Activated B cell treated with CpG ODN at 0.5 μM for 24 hours (primary cell): ENCODE data around the gene LYPD4. TPM values are rescaled to one million over a fixed set of nuclear protein-coding genes. Genes with fewer than 3 reads are reported as not detected.
A peak's percentile ranks its signal among the peaks of the same experiment; 100 is the strongest.

ENCODE experiments used
- ATAC-seq: fragments of 200-7000 bp; cut with Tn5 transposase; one replicate; pipeline ENCODE4 v1.10.0; 2021; ENCODE audit warnings: low read depth, mild to moderate bottlenecking, moderate library complexity
- CTCF ChIA-PET: fragments of 350-600 bp; sonication (Branson Sonifier 250); formaldehyde crosslinking; loops from one replicate; lab custom pipeline; 2021; ENCODE audit warnings: antibody characterized with exemption; lab: Charles Lee
- POLR2A ChIA-PET: fragments of 350-600 bp; sonication (Branson Sonifier 250); formaldehyde crosslinking; loops from one replicate; lab custom pipeline; 2021; ENCODE audit warnings: antibody characterized with exemption; lab: Charles Lee
- DNase-seq: peaks from one replicate; pipeline ENCODE4 v3.0.0; 2022
- H3K27ac Mint-ChIP-seq: one replicate; pipeline ENCODE4 v1.8.0; 2020; ENCODE audit warnings: mixed read lengths
- H3K27me3 Mint-ChIP-seq: one replicate; pipeline ENCODE4 v1.8.0; 2021; ENCODE audit warnings: mixed read lengths
- H3K36me3 Mint-ChIP-seq: one replicate; pipeline ENCODE4 v1.8.0; 2021; ENCODE audit warnings: low read depth, mixed read lengths
- H3K4me1 Mint-ChIP-seq: one replicate; pipeline ENCODE4 v1.8.0; 2021; ENCODE audit warnings: mixed read lengths
- H3K4me3 Mint-ChIP-seq: one replicate; pipeline ENCODE4 v1.8.0; 2020; ENCODE audit warnings: mild to moderate bottlenecking, mixed read lengths
- H3K9me3 Mint-ChIP-seq: one replicate; pipeline ENCODE4 v1.8.0; 2020; ENCODE audit warnings: mixed read lengths
- intact Hi-C: fragments of 100-400 bp; cut with micrococcal nuclease; formaldehyde crosslinking; loops from one replicate; pipeline ENCODE4 v1.15.1; 2024
- total RNA-seq: library from RNA; stranded (reverse); gene quantifications from 2 replicates; pipeline ENCODE4 v1.2.3, GENCODE V29; 2022
- TF ChIP-seq, protein P1 (sequence below): fragments of 200-600 bp; IDR thresholded peaks from one replicate; pipeline ENCODE4 v1.8.0; 2022; ENCODE audit warnings: antibody characterized with exemption, mild to moderate bottlenecking

The LYPD4 gene
- total RNA-seq, 1 donor from 2014 or later: not detected

DNA sequence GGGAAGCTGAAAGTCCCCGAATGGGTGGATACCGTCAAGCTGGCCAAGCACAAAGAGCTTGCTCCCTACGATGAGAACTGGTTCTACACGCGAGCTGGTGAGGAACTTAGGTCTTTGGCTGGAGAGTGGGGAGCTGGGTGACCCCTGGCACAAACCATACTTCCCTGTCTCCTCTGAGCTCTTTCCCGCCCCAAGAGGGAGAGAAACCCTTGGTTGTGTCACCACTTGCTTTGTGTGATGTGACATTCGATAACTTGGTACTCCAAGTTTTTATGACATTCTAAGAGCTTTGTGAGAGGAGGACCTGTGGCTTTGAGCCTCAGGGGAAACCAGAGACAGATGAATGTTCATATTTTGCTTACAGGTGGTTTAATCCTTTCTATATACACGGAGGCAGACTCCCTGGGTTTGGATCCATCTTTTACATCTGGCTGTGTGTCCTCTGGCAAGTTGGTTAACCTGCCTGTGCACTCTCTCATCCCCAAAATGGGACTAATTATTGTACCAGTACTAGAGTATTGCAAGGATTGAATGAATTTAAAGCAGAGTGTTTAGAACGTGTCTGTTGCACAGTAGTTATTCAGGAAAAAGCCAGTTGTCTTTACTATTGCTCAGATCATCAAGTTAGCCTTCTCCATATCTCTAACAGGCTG is 16.8 kb upstream of the LYPD4 start:
- H3K4me3 Mint-ChIP-seq: peak overlapping the region; percentile 94
- peaks cover 52% of the 10 kb centered on the region for H3K4me1 Mint-ChIP-seq
- intact Hi-C loops: no loop called here
- no peaks in the 10 kb centered on the region for H3K9me3 Mint-ChIP-seq
- TF ChIP-seq, protein P1, sequence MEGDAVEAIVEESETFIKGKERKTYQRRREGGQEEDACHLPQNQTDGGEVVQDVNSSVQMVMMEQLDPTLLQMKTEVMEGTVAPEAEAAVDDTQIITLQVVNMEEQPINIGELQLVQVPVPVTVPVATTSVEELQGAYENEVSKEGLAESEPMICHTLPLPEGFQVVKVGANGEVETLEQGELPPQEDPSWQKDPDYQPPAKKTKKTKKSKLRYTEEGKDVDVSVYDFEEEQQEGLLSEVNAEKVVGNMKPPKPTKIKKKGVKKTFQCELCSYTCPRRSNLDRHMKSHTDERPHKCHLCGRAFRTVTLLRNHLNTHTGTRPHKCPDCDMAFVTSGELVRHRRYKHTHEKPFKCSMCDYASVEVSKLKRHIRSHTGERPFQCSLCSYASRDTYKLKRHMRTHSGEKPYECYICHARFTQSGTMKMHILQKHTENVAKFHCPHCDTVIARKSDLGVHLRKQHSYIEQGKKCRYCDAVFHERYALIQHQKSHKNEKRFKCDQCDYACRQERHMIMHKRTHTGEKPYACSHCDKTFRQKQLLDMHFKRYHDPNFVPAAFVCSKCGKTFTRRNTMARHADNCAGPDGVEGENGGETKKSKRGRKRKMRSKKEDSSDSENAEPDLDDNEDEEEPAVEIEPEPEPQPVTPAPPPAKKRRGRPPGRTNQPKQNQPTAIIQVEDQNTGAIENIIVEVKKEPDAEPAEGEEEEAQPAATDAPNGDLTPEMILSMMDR: no peak
- no peaks in the 10 kb centered on the region for H3K27me3 Mint-ChIP-seq
- H3K36me3 Mint-ChIP-seq: peaks cover 56% of the 10 kb centered on the region
- ChIA-PET CTCF (interaction anchor here (1.3 to 3.8 kb wide), 3 partner anchors 11 to 26 kb away, joined by 3 to 34 read pairs (median 5); no protein-coding TSS in a partner anchor), POLR2A (interaction anchor here (0.5 to 4.1 kb wide), 10 partner anchors 12 to 1719 kb away, joined by 4 to 258 read pairs (median 19); partner anchors contain the start of genes ARHGEF1, CD79A, ERFL and RABAC1)
- ATAC-seq (no peak), DNase-seq (no peak)
- peak overlapping the region; percentile 86 for H3K27ac Mint-ChIP-seq

DNA sequence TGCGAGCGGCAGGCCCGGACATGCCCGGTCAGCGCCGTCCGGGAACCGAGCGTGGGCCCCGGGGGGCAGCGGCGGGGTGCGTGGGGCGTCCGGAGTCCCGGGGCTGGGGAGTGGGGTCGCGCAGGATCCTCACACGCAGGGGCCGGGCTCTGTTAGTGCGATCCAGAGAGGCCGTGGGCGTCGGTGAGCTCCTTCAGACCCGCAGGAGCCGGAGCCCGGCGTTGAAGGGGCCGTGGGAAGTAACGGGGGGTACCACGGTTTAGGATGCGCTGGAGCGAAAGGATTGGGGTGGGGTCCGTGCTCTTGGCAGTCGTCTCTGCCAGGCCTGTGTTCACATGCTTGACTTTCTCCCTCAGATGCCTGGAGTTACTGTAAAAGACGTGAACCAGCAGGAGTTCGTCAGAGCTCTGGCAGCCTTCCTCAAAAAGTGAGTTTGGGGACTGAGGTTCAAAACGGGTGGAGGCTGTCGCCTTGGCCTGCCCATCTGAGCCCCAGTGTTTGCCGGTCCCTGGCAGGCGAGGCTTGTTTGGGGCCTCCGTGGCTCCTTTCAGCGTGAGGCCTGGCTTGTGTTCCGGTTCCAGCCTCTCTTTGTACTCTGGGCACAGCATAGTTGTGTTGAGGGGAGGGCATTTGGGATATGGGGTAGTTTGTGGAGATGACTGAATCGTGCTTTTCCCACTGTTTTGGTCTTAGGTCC is 16.1 kb upstream of the LYPD4 start:
- DNase-seq: peak; percentile 27
- Mint-ChIP-seq H3K9me3 (no peaks in the 10 kb centered on the region), H3K27me3 (no peaks in the 10 kb centered on the region), H3K36me3 (peaks cover 51% of the 10 kb centered on the region), H3K4me1 (peaks cover 48% of the 10 kb centered on the region), H3K4me3 (peak overlapping the region; percentile 94), H3K27ac (peak overlapping the region; percentile 86)
- POLR2A ChIA-PET: interaction anchor here (0.5 to 4.1 kb wide), 23 partner anchors 13 to 1719 kb away, joined by 3 to 258 read pairs (median 7); partner anchors contain the start of genes AKT2, ARHGEF1, B9D2 and CD79A
- intact Hi-C loops: loop anchor here (1.0 kb wide), 3 partner anchors 11 to 24 kb away; partner anchors contain the start of gene CD79A
- TF ChIP-seq, protein P1: no peak
- CTCF ChIA-PET: interaction anchor here (1.0 to 3.8 kb wide), 13 partner anchors 8 to 99 kb away, joined by 3 to 34 read pairs (median 6); partner anchors contain the start of genes CD79A, ERFL and RABAC1
- no peak for ATAC-seq

DNA sequence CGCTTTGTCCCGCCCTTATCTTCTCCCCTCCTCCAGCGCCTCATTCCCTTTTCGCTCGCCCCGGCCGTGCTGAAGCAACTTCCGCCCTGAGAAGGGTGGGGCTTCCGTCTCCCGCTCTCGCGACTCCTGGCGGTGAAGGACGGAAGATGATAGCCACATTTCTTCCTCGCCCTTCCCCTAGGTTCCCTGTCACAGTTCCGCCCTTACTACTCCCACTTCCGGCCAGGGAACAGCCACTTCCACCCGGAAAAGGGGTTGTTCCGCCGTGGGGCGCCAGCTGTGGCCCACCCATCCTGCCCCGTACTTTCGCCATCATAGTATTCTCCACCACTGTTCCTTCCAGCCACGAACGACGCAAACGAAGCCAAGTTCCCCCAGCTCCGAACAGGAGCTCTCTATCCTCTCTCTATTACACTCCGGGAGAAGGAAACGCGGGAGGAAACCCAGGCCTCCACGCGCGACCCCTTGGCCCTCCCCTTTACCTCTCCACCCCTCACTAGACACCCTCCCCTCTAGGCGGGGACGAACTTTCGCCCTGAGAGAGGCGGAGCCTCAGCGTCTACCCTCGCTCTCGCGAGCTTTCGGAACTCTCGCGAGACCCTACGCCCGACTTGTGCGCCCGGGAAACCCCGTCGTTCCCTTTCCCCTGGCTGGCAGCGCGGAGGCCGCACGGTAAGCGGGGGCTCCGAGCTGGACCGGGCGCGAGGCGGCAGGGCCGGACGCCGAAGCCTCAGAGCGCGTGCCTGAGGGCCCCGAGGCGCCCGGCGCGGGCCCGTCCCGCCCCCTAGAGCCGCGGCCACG is 15.3 kb upstream of the LYPD4 start, which contains the start of gene RPS19:
RPS19 (plus strand) TSS at position 638 of the 801 bp plus-strand sequence. CDS start 520 bp downstream, outside the sequence.
- H3K9me3 Mint-ChIP-seq: no peaks in the 10 kb centered on the region
- peak within 1 kb of the TSS; percentile 97 for H3K27ac Mint-ChIP-seq
- TF ChIP-seq, protein P1: no peak
- intact Hi-C loops: loop anchor here (1.0 kb wide), 9 partner anchors 11 to 465 kb away; partner anchors contain the start of genes CD79A, MEGF8 and RABAC1
- peaks cover 46% of the 10 kb centered on the region for H3K36me3 Mint-ChIP-seq
- POLR2A ChIA-PET: interaction anchor here (0.6 to 4.1 kb wide), 24 partner anchors 13 to 1574 kb away, joined by 3 to 258 read pairs (median 7); partner anchors contain the start of genes AKT2, ARHGEF1, B9D2 and CD79A
- peak; percentile 98 for DNase-seq
- H3K4me3 Mint-ChIP-seq: peak within 1 kb of the TSS; percentile 94
- H3K4me1 Mint-ChIP-seq: peaks cover 44% of the 10 kb centered on the region
- peak; percentile 85 for ATAC-seq
- CTCF ChIA-PET: interaction anchor here (1.0 to 3.8 kb wide), 18 partner anchors 9 to 175 kb away, joined by 3 to 34 read pairs (median 5); partner anchors contain the start of genes ARHGEF1, CD79A, ERFL and RABAC1
- no peaks in the 10 kb centered on the region for H3K27me3 Mint-ChIP-seq

DNA sequence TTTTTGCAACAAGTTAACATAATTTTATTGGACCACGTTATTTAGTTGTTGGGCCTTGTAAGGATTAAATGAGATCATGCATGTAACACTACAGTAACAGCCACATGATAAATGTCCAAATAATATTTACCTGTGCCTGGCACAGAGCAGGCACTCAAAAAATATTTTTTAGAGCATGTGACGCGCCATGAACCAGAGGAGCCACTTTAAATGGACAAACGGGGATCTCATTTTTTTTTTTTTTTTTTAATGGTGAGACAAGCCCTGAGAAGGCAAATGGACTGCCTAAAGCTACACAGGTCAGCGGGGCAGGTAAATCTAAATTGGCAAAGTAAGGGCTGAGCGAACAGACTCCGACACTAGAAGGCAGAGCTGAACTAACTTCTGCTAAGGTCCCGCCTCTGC is 14.7 kb upstream of the LYPD4 start:
- no peak for ATAC-seq
- peak overlapping the region; percentile 97 for H3K27ac Mint-ChIP-seq
- no peaks in the 10 kb centered on the region for H3K9me3 Mint-ChIP-seq
- H3K4me1 Mint-ChIP-seq: peaks cover 38% of the 10 kb centered on the region
- no peak for DNase-seq
- H3K36me3 Mint-ChIP-seq: peaks cover 40% of the 10 kb centered on the region
- peak overlapping the region; percentile 94 for H3K4me3 Mint-ChIP-seq
- ChIA-PET POLR2A (interaction anchor here (0.7 to 4.1 kb wide), 19 partner anchors 14 to 537 kb away, joined by 3 to 258 read pairs (median 8); partner anchors contain the start of genes ARHGEF1, B9D2, CD79A and ERFL), CTCF (interaction anchor here (0.6 to 3.8 kb wide), 17 partner anchors 9 to 306 kb away, joined by 3 to 34 read pairs (median 5); partner anchors contain the start of genes ARHGEF1, CD79A, ERFL and RABAC1)
- TF ChIP-seq, protein P1: no peak
- no peaks in the 10 kb centered on the region for H3K27me3 Mint-ChIP-seq
- intact Hi-C loops: loop anchor here (1.0 kb wide), 6 partner anchors 75 to 466 kb away; partner anchors contain the start of genes MEGF8 and RABAC1
